Adipocyte (in vitro differentiated cells): Measurements from ENCODE around the gene KRTAP19-4.
A peak's percentile ranks its signal among the peaks of the same experiment; 100 is the strongest.

Source experiments
- DNase-seq: peaks from one replicate; pipeline ENCODE4 v3.0.0-alpha.2; 2015; ENCODE audit warnings: low read depth
- H3K27me3 ChIP-seq: replicated peaks from 2 replicates; pipeline ENCODE4 v1.7.0; 2013; ENCODE audit warnings: mild to moderate bottlenecking, low read length, moderate library complexity; ENCODE audit not compliant: control insufficient read depth, insufficient read depth
- H3K36me3 ChIP-seq: 2 replicates; pipeline ENCODE4 v1.7.0; 2013; ENCODE audit warnings: low read length, mild to moderate bottlenecking, moderate library complexity; ENCODE audit not compliant: control insufficient read depth, insufficient read depth, severe bottlenecking
- H3K4me1 ChIP-seq: 2 replicates; pipeline ENCODE4 v1.7.0; 2013; ENCODE audit warnings: mild to moderate bottlenecking, low read length, moderate library complexity; ENCODE audit not compliant: control insufficient read depth, insufficient read depth
- H3K4me3 ChIP-seq: 2 replicates; pipeline ENCODE4 v1.7.0; 2013; ENCODE audit warnings: mild to moderate bottlenecking, low read length, moderate library complexity
- H3K9ac ChIP-seq: 2 replicates; pipeline ENCODE4 v1.7.0; 2013; ENCODE audit warnings: mild to moderate bottlenecking, low read length, moderate library complexity
- H3K9me3 ChIP-seq: 2 replicates; pipeline ENCODE4 v1.7.0; 2013; ENCODE audit warnings: mild to moderate bottlenecking, low read length, moderate library complexity; ENCODE audit not compliant: control insufficient read depth

KRTAP19-4 gene

DNA sequence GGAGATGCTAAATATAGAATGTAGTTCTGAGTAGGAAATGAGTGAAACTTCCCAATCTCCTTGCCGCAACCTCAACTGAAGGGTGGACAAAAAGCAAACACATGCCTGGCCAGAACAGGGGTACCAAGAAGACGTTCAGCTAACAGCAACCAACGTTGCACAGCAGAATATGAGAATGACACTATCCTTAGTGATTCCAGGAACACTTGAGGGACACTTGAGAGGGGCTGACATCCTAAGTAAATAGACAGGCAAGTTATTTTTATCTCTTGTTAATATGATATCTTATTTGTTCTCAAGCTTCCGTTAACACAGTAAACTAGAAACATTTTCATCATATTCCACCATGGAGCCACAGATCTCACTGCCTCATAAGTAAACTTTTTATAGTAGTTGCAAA lies 17.7 kb downstream of the KRTAP19-4 start:
- H3K4me3 ChIP-seq: no peak overlapping the region
- H3K27me3 ChIP-seq: no peaks in the 10 kb centered on the region
- no peaks in the 10 kb centered on the region for H3K4me1 ChIP-seq
- no peak for DNase-seq
- H3K9me3 ChIP-seq: no peaks in the 10 kb centered on the region
- H3K9ac ChIP-seq: no peak overlapping the region
- H3K36me3 ChIP-seq: no peaks in the 10 kb centered on the region

DNA sequence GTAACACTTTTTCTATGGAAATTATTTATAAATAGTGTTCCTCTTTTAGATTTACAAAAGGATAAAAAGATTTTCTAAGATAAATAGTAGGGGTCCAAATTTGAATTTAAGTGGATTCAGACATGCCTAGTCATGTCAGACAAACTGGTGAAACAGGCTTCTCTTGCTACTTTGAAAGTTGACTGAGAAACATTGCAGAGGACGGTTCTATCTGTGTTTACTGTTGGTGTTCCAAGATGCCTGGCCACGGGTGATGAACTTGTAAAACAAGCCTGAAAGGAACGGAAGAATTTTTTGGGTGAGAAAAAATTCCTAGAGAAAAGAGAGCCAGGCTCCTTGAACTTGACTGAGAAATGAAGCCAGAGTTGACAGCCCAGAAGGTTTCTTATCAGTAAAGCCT lies 19.0 kb downstream of the KRTAP19-4 start:
- H3K36me3 ChIP-seq: no peaks in the 10 kb centered on the region

DNA sequence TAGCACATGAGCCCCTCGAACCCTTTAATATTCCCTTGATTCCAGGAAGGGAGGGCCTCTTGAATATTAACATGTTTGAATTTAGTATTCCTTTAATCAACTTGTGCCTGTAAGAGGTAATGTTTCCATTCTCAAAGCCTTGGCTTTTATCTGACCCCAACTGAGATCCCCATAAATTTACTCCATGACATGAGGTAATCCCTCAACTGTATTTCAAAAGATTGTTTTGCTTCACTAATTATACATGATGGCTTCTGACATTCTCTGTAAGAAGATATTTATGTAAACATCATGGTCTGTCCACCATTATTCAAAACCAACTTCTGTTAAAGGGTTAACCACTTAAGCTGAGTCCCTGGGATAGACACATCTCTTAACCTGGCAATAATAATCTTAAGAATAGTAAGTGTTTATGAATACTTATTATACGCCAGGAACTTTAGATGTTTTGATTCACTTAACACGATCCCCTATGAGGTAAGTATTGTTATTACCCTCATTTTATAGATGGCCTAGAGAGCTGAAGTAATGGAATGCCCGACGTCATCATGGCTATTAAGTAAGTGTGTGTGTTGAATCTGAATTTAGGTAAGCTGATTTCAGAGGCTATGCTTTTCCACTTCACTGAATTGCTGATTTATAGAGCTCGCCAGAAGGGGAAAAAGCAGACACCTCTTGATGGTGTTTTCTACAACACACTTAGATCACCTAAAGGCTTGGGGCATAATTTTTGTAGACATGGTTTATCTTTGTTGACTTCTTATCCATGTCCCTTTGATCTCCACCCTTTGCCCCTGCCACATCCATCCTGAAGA lies 27.9 kb downstream of the KRTAP19-4 start:
- H3K4me1 ChIP-seq: no peaks in the 10 kb centered on the region
- peaks cover 3% of the 10 kb centered on the region for H3K27me3 ChIP-seq
- no peak overlapping the region for H3K9ac ChIP-seq

More for the DNA sequence above, 19.0 kb downstream of the KRTAP19-4 start:
- no peak overlapping the region for H3K4me3 ChIP-seq
- H3K4me1 ChIP-seq: no peaks in the 10 kb centered on the region
- no peaks in the 10 kb centered on the region for H3K27me3 ChIP-seq
- no peak overlapping the region for H3K9ac ChIP-seq
- DNase-seq: no peak
- no peaks in the 10 kb centered on the region for H3K9me3 ChIP-seq

DNA sequence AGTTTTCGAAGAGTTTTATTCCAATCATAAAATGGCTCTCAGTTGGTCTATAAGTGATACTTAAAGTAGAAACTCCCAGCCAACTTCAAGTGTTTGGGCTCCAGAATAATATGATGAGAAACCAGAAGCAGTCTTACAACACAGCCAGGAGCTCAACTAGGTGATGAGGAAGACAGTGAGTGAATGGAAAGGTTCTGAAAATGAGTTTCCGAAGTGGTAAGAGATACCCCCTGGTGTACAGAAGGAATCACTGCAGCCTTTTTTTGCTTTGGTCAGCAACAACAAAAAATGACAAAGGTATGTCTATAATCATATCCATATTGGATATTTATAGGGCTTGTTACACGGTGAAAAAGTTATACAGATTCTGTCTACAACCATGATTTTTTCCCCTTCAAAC lies 33.3 kb downstream of the KRTAP19-4 start:
- H3K36me3 ChIP-seq: no peaks in the 10 kb centered on the region
- H3K27me3 ChIP-seq: no peaks in the 10 kb centered on the region
- H3K9ac ChIP-seq: no peak overlapping the region
- no peaks in the 10 kb centered on the region for H3K9me3 ChIP-seq
- no peaks in the 10 kb centered on the region for H3K4me1 ChIP-seq
- DNase-seq: peak; percentile 5
- H3K4me3 ChIP-seq: no peak overlapping the region

More for the DNA sequence above, 27.9 kb downstream of the KRTAP19-4 start:
- no peaks in the 10 kb centered on the region for H3K36me3 ChIP-seq
- no peak for DNase-seq
- H3K4me3 ChIP-seq: no peak overlapping the region
- no peaks in the 10 kb centered on the region for H3K9me3 ChIP-seq

DNA sequence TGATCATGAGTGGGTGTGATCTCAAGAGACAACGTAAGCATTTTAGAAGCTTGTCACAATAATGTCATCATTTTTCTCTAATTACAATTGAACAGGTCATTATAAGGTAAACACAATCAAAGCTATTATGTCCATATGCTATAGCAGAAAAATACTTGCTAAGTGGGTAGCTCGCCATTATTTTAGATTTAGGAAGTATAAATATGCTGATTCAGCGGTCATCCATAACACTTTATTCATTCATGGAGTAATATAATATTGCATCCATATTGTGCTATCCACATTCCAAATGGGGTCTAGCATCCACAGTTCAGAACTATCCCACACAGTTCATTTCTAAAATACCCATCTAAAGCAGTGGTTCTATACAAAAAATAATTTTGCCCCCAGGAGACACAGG lies 48.5 kb downstream of the KRTAP19-4 start:
- Histone ChIP-seq H3K9ac (no peak overlapping the region), H3K4me3 (no peak overlapping the region), H3K27me3 (no peaks in the 10 kb centered on the region), H3K9me3 (no peaks in the 10 kb centered on the region), H3K4me1 (no peaks in the 10 kb centered on the region), H3K36me3 (no peaks in the 10 kb centered on the region)
- no peak for DNase-seq

DNA sequence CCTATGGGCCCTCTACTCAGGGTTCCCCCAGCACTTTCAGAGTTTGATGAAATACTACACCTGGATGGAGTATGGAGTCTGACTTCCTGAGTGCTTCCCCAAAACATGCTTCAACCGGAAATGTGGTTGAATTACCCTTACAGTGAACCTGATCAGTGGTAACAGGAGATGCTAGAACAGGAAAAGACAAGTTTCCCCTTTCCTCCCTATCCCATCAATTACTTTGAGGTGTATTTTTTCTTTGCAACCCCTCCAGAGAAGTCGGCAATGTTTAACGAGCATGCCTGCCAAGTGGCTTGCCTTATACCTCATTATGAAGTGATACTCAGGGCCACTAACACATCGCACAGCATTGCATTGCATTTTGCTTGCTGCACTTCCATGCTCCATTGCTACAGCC lies 49.9 kb downstream of the KRTAP19-4 start:
- Histone ChIP-seq H3K36me3 (no peaks in the 10 kb centered on the region), H3K9me3 (no peaks in the 10 kb centered on the region), H3K4me3 (no peak overlapping the region), H3K4me1 (no peaks in the 10 kb centered on the region), H3K27me3 (no peaks in the 10 kb centered on the region), H3K9ac (no peak overlapping the region)
- no peak for DNase-seq
